GM21515 (cell line): ENCODE results near the gene AATF.

Experiments used
- ATAC-seq: cut with Tn5 transposase; IDR thresholded peaks from one replicate; pipeline ENCODE4 v1.9.1; 2021; ENCODE audit not compliant: unreplicated experiment

Gene AATF

DNA sequence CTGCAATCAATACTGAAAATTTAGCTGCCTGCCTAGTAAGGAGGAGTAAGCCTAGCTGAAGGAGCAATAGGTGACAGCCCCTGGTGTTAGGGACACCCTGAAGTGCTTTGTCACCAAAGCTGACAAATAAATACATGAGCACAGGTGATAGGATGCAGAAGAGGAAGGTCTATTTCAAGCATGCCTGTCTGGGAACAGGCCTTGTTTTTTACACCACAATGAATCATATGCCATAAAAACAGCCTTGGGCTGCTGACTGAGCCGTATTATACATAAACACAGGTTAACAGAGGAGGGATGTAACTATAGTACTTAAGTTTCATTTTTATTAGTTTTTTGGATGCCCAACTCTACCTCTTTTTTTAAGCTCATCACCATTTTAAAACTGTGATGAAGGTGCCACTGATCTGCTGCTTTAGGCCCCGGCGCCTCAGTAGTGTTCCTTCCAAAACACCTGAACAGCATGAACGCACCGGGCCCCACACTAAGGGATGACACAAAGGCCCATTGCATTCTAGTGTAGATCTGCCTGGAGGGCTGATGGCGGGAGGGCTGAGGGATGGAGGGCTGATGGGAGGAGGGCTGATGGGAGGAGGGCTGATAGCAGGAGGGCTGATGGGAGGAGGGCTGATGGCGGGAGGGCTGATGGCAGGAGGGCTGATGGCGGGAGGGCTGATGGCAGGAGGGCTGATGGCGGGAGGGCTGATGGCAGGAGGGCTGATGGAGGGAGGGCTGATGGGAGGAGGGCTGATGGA lies 150.3 kb downstream of the AATF start:
- ATAC-seq, result no peak

- no peak for ATAC-seq
Measured at GRCh38 chr17:37100231-37100630, 151.5 kb downstream of the AATF start.

GRCh38 chr17:37101306-37101705 lies 152.6 kb downstream of the AATF start:
- no peak for ATAC-seq

- ATAC-seq, result no peak
Measured at GRCh38 chr17:37103231-37103630, 154.5 kb downstream of the AATF start.

DNA sequence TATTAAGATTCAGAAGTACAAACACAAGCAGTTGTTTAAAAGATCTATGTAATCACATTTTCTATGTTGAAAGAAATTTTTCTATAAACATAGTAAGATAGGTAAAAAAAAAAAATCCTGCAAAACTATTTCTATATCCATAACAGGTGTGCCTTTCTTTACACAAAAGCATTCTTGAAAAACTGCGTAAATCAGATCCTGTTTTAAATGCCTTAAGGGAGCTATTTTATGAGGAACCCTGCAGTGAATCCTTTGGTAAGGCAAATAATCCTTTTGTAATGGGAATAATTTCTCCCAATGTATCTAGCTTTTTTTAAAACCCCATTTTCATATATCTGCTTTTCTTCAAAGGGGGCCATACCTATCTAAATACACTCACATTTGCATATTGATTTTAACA lies 157.3 kb downstream of the AATF start:
- ATAC-seq, result no peak
